ENCODE results near the gene KLRF2.
"Not testable (repeated sequence)": the region's sequence is repeated elsewhere in the genome, so short reads cannot be mapped to it uniquely, and the experiment has no call there.

Gene KLRF2

DNA sequence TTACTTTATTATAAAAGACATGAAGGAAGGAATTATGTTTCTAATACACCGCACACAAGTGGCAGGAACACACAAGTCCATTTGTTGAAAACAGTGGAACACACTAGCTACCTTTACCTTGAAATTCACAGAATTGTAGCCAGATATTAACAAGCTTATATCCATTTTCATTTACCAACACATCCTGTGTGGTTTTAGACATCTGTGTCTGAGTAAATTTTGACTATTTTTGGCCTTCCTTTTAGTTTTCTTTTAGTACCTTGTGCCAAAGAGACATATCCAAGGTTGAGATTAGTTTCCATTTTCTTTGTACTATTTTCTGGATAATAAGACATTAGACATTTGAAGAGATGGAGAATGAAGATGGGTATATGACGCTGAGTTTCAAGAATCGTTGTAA is at the start of gene KLRF2:
KLRF2 (plus strand) TSS at position 244 of the 400 bp plus-strand sequence; CDS start at position 351, 107 bp downstream.
- DNase-seq, result no peak

DNA sequence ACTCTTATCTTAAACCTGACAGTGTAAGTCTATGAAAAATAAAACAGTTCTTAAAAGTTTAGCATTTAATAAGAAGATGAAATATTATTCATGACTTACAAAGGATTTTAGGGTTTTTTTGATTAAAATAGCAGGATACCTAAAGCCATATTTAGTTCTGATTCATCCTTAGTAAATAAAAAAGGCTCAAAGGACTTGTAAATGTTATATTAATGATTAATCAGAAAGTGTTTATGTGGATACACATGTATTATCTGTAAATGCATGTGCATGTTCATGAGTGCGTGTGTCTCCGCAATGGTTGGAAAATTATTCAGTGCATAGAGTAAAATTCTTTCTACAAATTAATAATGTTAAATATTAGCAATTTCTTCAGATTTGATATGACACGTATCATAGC is 49.6 kb upstream of the KLRF2 start:
- DNase-seq, result no peak

- no peak for DNase-seq
These were observed 37.9 kb upstream of the KLRF2 start for GRCh38 chr12:9843407-9843806.

GRCh38 chr12:9848899-9849298 is 32.4 kb upstream of the KLRF2 start:
- DNase-seq, result no peak

- no peak for DNase-seq
These were observed 30.2 kb upstream of the KLRF2 start for GRCh38 chr12:9851050-9851449.

DNA sequence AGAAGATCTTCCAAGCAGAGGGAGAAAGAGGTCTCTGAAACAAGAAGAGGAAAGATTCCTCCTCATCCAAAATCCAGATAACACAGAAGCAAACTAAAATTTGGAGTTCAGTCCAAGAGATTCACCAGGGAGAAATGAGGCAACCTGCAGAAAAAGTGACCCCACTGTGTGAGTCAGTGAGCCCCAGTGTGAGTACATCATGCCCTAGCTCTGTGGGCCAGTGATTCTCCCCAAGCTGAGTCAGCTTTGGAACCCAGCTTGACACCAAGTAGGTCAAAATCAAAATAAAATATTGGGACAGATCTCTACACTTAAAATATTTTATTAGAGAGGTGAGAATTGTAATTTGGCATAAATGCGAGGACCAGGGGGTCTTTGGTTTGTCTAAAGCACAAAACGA is 29.4 kb upstream of the KLRF2 start:
- no peak for DNase-seq

- DNase-seq, result no peak
These were observed 25.1 kb upstream of the KLRF2 start for GRCh38 chr12:9856151-9856550.

DNA sequence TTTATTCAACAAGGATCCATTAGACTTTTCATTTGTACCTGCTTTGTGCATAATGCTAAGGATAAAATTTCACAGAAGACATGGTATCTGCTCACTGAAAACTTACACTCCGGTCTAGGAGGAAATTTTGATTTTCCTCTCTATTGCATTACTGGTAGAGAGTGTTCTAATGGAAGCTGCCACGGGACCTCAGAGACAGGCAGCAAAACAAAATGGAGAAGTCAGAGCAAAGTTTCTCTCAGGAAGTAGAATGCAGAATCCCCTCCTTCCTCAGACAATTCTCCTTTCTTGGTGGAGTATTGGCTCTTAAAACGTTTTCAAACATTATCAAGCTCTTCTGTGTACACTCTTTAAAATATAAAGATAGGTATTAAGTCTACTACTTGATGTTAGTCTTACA is 24.4 kb upstream of the KLRF2 start:
- DNase-seq, result no peak

DNA sequence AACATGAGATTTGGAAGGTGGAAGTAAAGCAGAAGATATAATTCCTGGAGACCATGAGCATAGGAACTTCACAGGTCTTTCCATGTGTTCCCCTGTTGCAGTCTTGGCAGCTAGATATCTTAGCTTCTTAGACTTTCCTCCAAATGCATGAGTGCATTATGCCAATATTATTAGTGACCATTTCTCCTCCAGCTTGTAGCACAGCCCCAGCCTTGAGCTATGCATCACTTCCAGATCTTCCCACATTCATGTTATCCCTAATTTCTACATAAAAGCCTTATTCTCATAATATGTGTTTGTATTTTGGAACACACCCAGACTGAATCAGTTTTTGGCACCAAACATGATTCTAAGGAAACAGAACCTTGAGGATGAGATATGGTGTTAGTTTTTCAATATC is 23.2 kb upstream of the KLRF2 start:
- no peak for DNase-seq

GRCh38 chr12:9864913-9865675 is 16.2 kb upstream of the KLRF2 start:
- DNase-seq, result peak; percentile 61

GRCh38 chr12:9866860-9867269 is 14.4 kb upstream of the KLRF2 start:
- DNase-seq, result no peak

GRCh38 chr12:9867531-9867930 is 13.8 kb upstream of the KLRF2 start:
- no peak for DNase-seq

GRCh38 chr12:9868311-9868801 is 12.9 kb upstream of the KLRF2 start:
- DNase-seq, result no peak

GRCh38 chr12:9868951-9869306 is 12.4 kb upstream of the KLRF2 start:
- no peak for DNase-seq

DNA sequence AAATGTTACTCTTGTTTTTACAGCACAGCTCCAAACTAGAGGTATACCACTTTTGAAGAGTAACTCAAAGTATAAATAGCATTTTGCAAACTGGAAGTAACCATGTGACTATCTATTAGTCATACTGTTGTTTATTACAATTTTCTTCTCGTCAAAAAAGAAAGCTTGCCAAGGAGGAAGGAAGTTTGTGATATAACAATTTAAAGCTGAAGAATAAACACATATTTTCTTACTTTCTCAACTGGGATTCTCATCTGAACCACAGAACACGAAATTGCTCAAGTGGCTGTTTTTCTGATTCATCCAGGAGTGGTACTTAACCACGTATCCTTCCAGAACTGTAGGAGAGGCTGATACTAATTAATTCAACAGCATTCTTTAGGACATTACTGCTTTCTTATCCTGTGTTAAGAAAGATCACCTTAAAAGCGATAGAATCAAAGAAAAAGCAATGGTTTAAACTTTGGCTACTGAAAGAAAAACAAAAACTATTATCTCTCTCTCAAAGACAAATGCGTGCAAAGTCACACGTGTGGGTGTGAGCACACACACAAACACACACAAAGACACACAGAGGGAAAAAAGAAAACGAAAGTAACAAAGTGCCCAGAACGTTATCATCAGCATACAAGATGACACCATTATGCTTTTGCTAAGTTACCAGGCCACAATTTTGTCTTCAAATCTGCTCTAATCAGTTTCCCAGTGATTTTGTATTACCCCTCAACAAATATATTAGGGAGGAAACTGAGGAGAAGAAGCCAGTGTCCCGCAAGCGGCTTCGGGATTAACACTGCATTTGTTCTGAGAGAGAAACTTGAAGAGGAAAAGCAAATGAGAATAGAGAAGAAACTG is 11.8 kb upstream of the KLRF2 start, which contains the start of gene CLEC2B:
CLEC2B (minus strand) TSS at position 48 of the 855 bp plus-strand sequence.
- DNase-seq, result peak; percentile 69

DNA sequence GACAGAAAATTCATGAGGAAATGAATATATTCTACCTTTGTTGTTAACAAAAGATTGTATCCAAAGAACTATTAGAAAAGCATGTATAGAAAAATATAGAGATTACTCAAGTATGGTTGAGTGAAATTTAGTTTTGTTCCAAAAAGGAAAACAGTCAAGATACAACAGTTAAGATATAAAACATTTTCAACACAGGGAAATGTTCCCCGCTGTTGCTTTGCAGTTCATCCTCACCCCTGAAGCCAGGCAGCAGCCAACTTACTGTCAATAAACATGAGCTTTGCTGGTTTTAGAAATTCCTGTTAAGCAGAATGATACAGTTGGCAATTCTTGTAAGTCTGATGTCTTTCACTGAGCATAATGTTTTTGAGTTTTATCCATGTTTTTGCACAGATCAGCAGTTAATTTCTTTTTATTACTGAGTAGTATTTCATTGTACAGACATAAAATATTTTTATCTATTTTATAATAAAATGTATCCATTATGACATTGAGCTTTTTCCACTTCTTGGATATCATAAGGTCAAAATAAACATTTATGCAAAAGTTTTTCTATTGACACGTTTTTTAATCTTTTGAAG is 10.9 kb upstream of the KLRF2 start:
- DNase-seq, result no peak

- DNase-seq, result no peak
These were observed 9.1 kb upstream of the KLRF2 start for GRCh38 chr12:9872162-9872561.

DNA sequence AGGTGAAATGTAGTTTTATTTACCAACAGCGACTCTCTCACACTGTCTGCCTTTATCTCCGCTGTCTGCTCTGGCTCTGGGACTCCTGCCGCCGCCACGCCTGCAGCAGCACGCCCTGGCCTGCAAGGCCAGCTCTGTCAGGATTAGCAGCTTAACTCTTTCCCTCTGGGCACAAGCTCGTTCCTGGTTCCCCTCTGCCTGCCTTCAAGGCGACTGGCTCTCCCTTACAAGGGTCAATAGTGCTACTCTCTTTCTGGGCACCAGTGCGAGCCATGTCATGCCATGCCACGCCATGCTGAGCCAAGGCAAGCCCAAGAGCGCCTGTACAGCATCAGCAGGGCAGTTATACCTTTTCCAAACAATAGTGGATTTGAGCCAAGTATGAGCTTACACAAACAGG is 8.5 kb upstream of the KLRF2 start:
- no peak for DNase-seq

GRCh38 chr12:9876120-9876519 is 5.2 kb upstream of the KLRF2 start:
- not testable (repeated sequence) for DNase-seq

- DNase-seq, result no peak
These were observed 684 bp upstream of the KLRF2 start for GRCh38 chr12:9880532-9881078.

DNA sequence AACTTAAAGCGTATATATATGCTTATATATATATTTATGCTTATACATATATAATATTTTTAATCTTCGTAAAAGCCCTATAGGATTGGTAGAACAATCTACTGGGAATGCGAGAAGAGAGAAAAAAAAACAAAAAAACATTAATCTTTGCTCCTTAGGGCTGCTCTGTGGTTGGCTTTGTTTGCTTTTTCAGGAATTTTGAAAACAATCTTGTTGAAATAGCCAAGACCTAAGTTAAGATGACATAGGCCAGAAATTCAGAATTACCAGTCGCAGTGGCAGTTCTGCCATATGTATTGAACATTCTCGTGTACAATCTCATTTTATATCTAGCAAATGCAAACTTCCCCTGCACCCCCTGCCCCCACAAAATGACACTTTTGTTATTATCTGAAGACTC is 699 bp downstream of the KLRF2 start:
- no peak for DNase-seq

DNA sequence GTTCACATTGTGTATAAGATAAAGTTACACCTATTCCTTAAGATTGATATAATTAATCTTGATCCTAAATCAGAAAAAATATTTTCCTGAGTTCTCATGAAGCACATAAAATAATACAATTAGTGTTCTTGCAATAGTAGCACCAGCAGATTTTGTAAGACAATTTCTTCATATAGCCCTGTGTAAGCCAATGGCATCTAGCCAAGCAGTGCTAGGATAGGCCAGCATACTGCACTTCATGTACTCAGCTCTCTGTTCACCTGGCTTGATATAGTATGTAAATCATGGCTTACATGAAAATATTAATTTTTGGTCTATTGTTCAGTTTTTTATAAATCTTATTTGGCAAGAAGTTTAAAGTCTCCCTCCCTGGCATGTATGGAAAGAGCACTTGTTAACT is 1.9 kb downstream of the KLRF2 start:
- DNase-seq, result no peak

- no peak for DNase-seq
These were observed 7.5 kb downstream of the KLRF2 start for GRCh38 chr12:9888665-9889273.
